Measurements from ENCODE around the gene CHMP1B.

Gene CHMP1B

DNA sequence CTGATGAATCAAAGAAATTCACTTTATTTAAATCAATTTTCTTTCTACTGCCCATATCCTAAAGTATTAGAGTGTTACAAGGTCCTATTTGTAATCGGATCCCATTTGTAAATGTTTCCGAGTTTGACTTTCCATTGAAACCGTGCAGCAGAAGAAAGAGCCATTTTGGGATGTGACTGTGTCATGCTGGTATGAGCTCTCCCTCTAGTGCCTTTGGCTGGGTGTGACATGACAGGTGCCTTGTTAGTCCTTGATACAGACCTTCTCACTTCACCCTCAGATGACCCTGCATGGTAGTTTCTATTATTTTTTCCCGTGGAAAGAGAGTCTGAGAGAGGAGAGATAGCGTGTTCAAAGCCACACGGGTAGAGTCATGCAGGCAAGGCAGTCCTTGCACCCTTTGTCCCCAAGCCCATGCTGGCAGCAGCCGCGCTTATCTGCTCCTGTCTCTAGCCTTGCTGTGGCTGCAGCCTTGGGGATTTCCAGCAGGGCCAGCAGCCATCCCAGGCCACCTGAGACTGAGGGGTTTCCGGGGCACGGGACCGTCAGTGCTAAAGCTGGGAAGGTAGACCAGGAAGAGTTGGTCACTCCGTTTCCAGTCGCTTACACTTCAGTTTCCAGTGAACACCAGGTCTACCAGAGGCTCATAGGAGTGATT, 21.4 kb downstream of the CHMP1B start:
- Histone ChIP-seq H3K9me2 (replicated peaks; ENCODE audit: low read depth, low read length) (no peaks in the 10 kb centered on the region), H2AFZ (ENCODE audit: low read length) (no peak overlapping the region), H3K4me1 (ENCODE audit: insufficient read depth, low read length, poor library complexity, severe bottlenecking) (no peaks in the 10 kb centered on the region), H3K79me2 (ENCODE audit: insufficient read depth, low read length) (no peaks in the 10 kb centered on the region), H4K20me1 (ENCODE audit: insufficient read depth, low read length, poor library complexity, severe bottlenecking) (no peaks in the 10 kb centered on the region), H3F3A (ENCODE audit: low read depth) (no peaks in the 10 kb centered on the region), H3K4me3 (ENCODE audit: low read length, poor library complexity, severe bottlenecking) (no peak overlapping the region), H3K36me3 (ENCODE audit: insufficient read depth, low read length) (no peaks in the 10 kb centered on the region), H3K4me2 (ENCODE audit: low read depth, low read length, poor library complexity, severe bottlenecking) (no peak overlapping the region), H3K9ac (ENCODE audit: low read depth, low read length, poor library complexity, severe bottlenecking) (no peak overlapping the region), H3K9me3 (ENCODE audit: insufficient read depth, low read depth, low read length) (no peaks in the 10 kb centered on the region), H3K27me3 (ENCODE audit: insufficient read depth, low read length, poor library complexity, severe bottlenecking) (no peaks in the 10 kb centered on the region)
- TF ChIP-seq, protein P1, sequence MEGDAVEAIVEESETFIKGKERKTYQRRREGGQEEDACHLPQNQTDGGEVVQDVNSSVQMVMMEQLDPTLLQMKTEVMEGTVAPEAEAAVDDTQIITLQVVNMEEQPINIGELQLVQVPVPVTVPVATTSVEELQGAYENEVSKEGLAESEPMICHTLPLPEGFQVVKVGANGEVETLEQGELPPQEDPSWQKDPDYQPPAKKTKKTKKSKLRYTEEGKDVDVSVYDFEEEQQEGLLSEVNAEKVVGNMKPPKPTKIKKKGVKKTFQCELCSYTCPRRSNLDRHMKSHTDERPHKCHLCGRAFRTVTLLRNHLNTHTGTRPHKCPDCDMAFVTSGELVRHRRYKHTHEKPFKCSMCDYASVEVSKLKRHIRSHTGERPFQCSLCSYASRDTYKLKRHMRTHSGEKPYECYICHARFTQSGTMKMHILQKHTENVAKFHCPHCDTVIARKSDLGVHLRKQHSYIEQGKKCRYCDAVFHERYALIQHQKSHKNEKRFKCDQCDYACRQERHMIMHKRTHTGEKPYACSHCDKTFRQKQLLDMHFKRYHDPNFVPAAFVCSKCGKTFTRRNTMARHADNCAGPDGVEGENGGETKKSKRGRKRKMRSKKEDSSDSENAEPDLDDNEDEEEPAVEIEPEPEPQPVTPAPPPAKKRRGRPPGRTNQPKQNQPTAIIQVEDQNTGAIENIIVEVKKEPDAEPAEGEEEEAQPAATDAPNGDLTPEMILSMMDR (conservative IDR thresholded peaks at IDR 0.05; ENCODE audit: low read length), result peak; percentile 40
- no peak for TF ChIP-seq EZH2phosphoT487 (IDR thresholded peaks at IDR 0.05; ENCODE audit: borderline replicate concordance)

- H3K9ac ChIP-seq (ENCODE audit: low read depth, low read length, poor library complexity, severe bottlenecking), result no peak overlapping the region
These were observed 22.6 kb downstream of the CHMP1B start for GRCh38 chr18:11873670-11874340.

GRCh38 chr18:11874676-11875075, 23.5 kb downstream of the CHMP1B start:
- no peaks in the 10 kb centered on the region for H3K9me2 ChIP-seq (replicated peaks; ENCODE audit: low read depth, low read length)
- H3K9ac ChIP-seq (ENCODE audit: low read depth, low read length, poor library complexity, severe bottlenecking), result no peak overlapping the region
- no peaks in the 10 kb centered on the region for H3K36me3 ChIP-seq (ENCODE audit: insufficient read depth, low read length)
- no peaks in the 10 kb centered on the region for H4K20me1 ChIP-seq (ENCODE audit: insufficient read depth, low read length, poor library complexity, severe bottlenecking)
- no peaks in the 10 kb centered on the region for H3K9me3 ChIP-seq (ENCODE audit: insufficient read depth, low read depth, low read length)
- no peak overlapping the region for H3K4me3 ChIP-seq (ENCODE audit: low read length, poor library complexity, severe bottlenecking)
- no peaks in the 10 kb centered on the region for H3F3A ChIP-seq (ENCODE audit: low read depth)
- TF ChIP-seq, protein P1 (conservative IDR thresholded peaks at IDR 0.05; ENCODE audit: low read length), result no peak
- no peak for TF ChIP-seq EZH2phosphoT487 (IDR thresholded peaks at IDR 0.05; ENCODE audit: borderline replicate concordance)
- no peaks in the 10 kb centered on the region for H3K27me3 ChIP-seq (ENCODE audit: insufficient read depth, low read length, poor library complexity, severe bottlenecking)
- H3K4me1 ChIP-seq (ENCODE audit: insufficient read depth, low read length, poor library complexity, severe bottlenecking), result no peaks in the 10 kb centered on the region
- H3K79me2 ChIP-seq (ENCODE audit: insufficient read depth, low read length), result no peaks in the 10 kb centered on the region
- no peak overlapping the region for H2AFZ ChIP-seq (ENCODE audit: low read length)
- H3K4me2 ChIP-seq (ENCODE audit: low read depth, low read length, poor library complexity, severe bottlenecking), result no peak overlapping the region

More at GRCh38 chr18:11873670-11874340, 22.6 kb downstream of the CHMP1B start:
- Histone ChIP-seq H3K9me2 (replicated peaks; ENCODE audit: low read depth, low read length) (no peaks in the 10 kb centered on the region), H4K20me1 (ENCODE audit: insufficient read depth, low read length, poor library complexity, severe bottlenecking) (no peaks in the 10 kb centered on the region), H3K36me3 (ENCODE audit: insufficient read depth, low read length) (no peaks in the 10 kb centered on the region), H3F3A (ENCODE audit: low read depth) (no peaks in the 10 kb centered on the region), H3K9me3 (ENCODE audit: insufficient read depth, low read depth, low read length) (no peaks in the 10 kb centered on the region), H3K4me3 (ENCODE audit: low read length, poor library complexity, severe bottlenecking) (no peak overlapping the region), H3K27me3 (ENCODE audit: insufficient read depth, low read length, poor library complexity, severe bottlenecking) (no peaks in the 10 kb centered on the region), H3K4me2 (ENCODE audit: low read depth, low read length, poor library complexity, severe bottlenecking) (no peak overlapping the region), H3K4me1 (ENCODE audit: insufficient read depth, low read length, poor library complexity, severe bottlenecking) (no peaks in the 10 kb centered on the region), H3K79me2 (ENCODE audit: insufficient read depth, low read length) (no peaks in the 10 kb centered on the region), H2AFZ (ENCODE audit: low read length) (no peak overlapping the region)
- TF ChIP-seq EZH2phosphoT487 (IDR thresholded peaks at IDR 0.05; ENCODE audit: borderline replicate concordance), result no peak
- TF ChIP-seq, protein P1 (conservative IDR thresholded peaks at IDR 0.05; ENCODE audit: low read length), result no peak
